Ovary (tissue), 9 donors: ENCODE results near the gene LCN10. TPM values are rescaled to one million over a fixed set of nuclear protein-coding genes. Genes with fewer than 3 reads are reported as not detected.

ENCODE experiments used
- DNase-seq, 5 donors: peaks; one replicate each; pipeline ENCODE4 v3.0.0-alpha.2; 2019 to 2020
- H3K27ac ChIP-seq, 2 donors: fragments of 200-600 bp; one replicate each; pipeline versions ENCODE4 v1.5.1 to v1.8.0; 2019 to 2022
- H3K27me3 ChIP-seq: fragments of 200-600 bp; one replicate; pipeline ENCODE4 v1.8.0; 2022
- H3K36me3 ChIP-seq: fragments of 200-600 bp; sonication (generic); one replicate; pipeline ENCODE4 v1.5.1; 2019
- H3K4me1 ChIP-seq: one replicate; pipeline ENCODE4 v1.8.1; 2013; ENCODE audit warnings: mild to moderate bottlenecking, moderate library complexity; ENCODE audit not compliant: insufficient read depth
- H3K4me3 ChIP-seq: fragments of 200-600 bp; sonication (generic); one replicate; pipeline ENCODE4 v1.5.1; 2017
- H3K9me3 ChIP-seq, 2 donors: fragments of 200-600 bp in 1 of 2; sonication (generic) in 1 of 2; one replicate each; pipeline versions ENCODE4 v1.5.1 to v1.8.1; 2013 to 2019; ENCODE audit warnings: mild to moderate bottlenecking in 1 of 2, moderate library complexity in 1 of 2
- EP300 ChIP-seq: sonication (generic); formaldehyde crosslinking; IDR thresholded peaks from one replicate; pipeline ENCODE4 v1.6.1; 2017; ENCODE audit warnings: antibody characterized with exemption
- POLR2A ChIP-seq: fragments of 450-650 bp; IDR thresholded peaks from one replicate; pipeline ENCODE4 v1.6.1; 2017; ENCODE audit warnings: antibody characterized with exemption, mild to moderate bottlenecking, moderate library complexity
- WGBS, 3 donors: extraction: QIAGEN DNeasy Blood & Tissue Kit in 1 of 3; methylation state at CpG; one replicate each; pipeline versions ENCODE4 v1.1.5 to v1.1.7; 2013 to 2017; 5-methylcytosine and 5-hydroxymethylcytosine counted together
- intact Hi-C, 4 donors: fragments of 100-400 bp; cut with DNase I; formaldehyde crosslinking; loops; one replicate each; pipeline versions ENCODE4 v1.11.0 to v1.15.1; 2022 to 2023
- polyA plus RNA-seq, 2 donors: library from polyadenylated mRNA; stranded (reverse); fragments of 200-250 nt in 1 of 2; fragments of 350-450 nt in 1 of 2; fragmentation: Illumina TruSeq in 1 of 2; extraction: RNeasy Lipid Tissue Mini Kit (QIAGEN cat#74804) in 1 of 2; gene quantifications; one replicate each; pipeline ENCODE4 v1.2.3, GENCODE V29; 2013 to 2014
- total RNA-seq, 7 donors: library from RNA; depleted of rRNA in 2 of 7; stranded (reverse); fragments of >200 nt in 2 of 7; fragmentation: NEBNext Ultra II Directional in 3 of 7; extraction: Animal tissue kit (Norgen Biotek cat#: 25700) in 3 of 7; gene quantifications; one replicate each; pipeline versions ENCODE4 v1.1.0 to v1.2.4, GENCODE V29; 2016 to 2023
- TF ChIP-seq, protein P1 (sequence below), 3 donors: fragments of 450-650 bp in 2 of 3; fragments of 200-600 bp in 1 of 3; IDR thresholded peaks; one replicate each; pipeline versions ENCODE4 v1.5.1 to v1.8.0; 2016 to 2022; ENCODE audit warnings: antibody characterized with exemption in 3 of 3, mild to moderate bottlenecking in 1 of 3
- donor health status: DM: no; HTN: no; CAD: no; lungs with moderate emphysema.
- donor health status: DM: no; HTN: no; CAD: no.
- donor health status: Bipolar disorder and iron deficiency.
- donor health status: DM: yes; HTN: yes; CAD: no.
- donor health status: DM: no; HTN: no; CAD: no.
- donor health status: DM: yes; HTN: yes; CAD: no.

LCN10 gene
- total and polyA plus RNA-seq, 9 donors, result 1.4 to 45.4 (median 4.5) TPM

DNA sequence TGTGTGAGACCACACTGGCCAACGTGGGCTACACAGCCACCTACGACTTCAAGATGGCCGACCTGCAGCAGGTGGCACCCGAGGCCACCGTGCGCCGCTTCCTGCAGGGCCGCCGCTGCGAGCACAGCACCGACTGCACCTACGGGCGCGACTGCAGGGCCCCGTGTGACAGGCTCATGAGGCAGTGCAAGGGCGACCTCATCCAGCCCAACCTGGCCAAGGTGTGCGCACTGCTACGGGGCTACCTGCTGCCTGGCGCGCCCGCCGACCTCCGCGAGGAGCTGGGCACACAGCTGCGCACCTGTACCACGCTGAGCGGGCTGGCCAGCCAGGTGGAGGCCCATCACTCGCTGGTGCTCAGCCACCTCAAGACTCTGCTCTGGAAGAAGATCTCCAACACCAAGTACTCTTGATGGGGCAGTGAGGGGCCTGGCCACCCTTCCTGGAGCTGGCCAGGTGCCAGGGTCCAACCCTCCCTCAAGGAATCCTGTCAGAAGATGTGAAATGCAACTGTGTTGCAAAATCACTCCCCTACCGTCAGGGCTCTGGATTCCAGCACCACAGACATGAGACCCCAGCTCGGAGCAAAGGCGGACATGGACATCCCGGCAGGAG, 19.3 kb downstream of the LCN10 start:
- H3K27ac ChIP-seq, result no peak overlapping the region
- H3K9me3 ChIP-seq, result no peaks in the 10 kb centered on the region
- H3K27me3 ChIP-seq, result no peaks in the 10 kb centered on the region
- H3K4me1 ChIP-seq, result peaks cover 11% of the 10 kb centered on the region
- no peak overlapping the region for H3K4me3 ChIP-seq
- TF ChIP-seq POLR2A (no peak), EP300 (no peak)
- TF ChIP-seq, protein P1, sequence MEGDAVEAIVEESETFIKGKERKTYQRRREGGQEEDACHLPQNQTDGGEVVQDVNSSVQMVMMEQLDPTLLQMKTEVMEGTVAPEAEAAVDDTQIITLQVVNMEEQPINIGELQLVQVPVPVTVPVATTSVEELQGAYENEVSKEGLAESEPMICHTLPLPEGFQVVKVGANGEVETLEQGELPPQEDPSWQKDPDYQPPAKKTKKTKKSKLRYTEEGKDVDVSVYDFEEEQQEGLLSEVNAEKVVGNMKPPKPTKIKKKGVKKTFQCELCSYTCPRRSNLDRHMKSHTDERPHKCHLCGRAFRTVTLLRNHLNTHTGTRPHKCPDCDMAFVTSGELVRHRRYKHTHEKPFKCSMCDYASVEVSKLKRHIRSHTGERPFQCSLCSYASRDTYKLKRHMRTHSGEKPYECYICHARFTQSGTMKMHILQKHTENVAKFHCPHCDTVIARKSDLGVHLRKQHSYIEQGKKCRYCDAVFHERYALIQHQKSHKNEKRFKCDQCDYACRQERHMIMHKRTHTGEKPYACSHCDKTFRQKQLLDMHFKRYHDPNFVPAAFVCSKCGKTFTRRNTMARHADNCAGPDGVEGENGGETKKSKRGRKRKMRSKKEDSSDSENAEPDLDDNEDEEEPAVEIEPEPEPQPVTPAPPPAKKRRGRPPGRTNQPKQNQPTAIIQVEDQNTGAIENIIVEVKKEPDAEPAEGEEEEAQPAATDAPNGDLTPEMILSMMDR (IDR thresholded peaks at IDR 0.05), result no peak
- no peaks in the 10 kb centered on the region for H3K36me3 ChIP-seq
- WGBS, 3 donors, result 86 to 90% (median 89%) methylated on average over 25 to 32 of the region's 32 CpGs
- DNase-seq, result no peak
- intact Hi-C loops, result no loop called here

DNA sequence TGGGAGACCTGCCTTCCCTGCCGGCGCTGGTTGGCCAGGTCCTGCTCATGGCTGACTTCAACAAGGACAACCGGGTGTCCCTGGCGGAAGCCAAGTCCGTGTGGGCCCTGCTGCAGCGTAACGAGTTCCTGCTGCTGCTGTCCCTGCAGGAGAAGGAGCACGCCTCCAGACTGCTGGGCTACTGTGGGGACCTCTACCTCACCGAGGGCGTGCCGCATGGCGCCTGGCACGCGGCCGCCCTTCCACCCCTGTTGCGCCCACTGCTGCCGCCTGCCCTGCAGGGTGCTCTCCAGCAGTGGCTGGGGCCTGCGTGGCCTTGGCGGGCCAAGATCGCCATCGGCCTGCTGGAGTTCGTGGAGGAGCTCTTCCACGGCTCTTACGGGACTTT, 19.8 kb downstream of the LCN10 start:
- Histone ChIP-seq H3K36me3 (no peaks in the 10 kb centered on the region), H3K27me3 (no peaks in the 10 kb centered on the region), H3K4me3 (no peak overlapping the region), H3K27ac (no peak overlapping the region), H3K4me1 (peaks cover 10% of the 10 kb centered on the region), H3K9me3 (no peaks in the 10 kb centered on the region)
- TF ChIP-seq POLR2A (no peak), EP300 (no peak)
- TF ChIP-seq, protein P1 (IDR thresholded peaks at IDR 0.05), result no peak
- no peak for DNase-seq
- WGBS, 3 donors, result 79 to 82% (median 80%) methylated on average over 17 to 24 of the region's 24 CpGs
- intact Hi-C loops, result no loop called here

DNA sequence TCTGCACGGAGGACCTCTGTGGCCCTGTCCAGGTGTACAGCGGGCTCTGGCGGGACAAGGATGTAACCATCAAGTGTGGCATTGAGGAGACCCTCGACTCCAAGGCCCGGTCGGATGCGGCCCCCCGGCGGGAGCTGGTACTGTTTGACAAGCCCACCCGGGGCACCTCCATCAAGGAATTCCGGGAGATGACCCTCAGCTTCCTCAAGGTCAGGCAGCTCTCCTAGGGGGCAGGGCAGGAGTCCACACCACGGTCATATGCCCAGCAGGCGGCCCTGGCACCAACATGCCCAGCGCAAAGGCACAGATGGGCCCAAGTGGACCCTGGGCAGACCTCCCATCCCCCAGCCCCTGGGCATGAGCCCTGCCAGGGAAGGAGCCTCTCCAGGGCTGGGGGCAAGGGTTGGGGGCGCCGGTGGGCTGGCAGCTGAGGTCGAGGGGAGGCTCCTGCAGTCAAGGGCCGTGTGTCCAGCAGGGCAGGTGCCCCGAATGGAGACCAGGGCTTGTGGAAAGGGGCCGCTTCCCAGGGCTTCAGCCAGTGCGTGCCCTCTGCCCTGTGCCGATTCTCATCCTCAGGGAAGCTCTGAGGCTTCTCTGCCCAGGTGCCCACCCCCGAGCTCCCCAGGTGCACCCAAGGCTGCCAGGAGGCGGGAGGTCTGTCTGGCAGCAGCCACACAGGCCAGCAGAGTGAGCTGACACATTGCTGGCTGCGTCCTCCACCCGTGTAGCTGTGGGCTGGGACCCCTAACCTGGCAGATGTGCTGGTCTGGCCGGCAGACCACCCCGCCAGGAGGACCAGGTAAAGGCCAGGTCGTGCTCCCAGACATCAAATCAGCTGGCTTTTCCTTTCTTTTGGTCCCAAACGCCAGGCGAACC, 20.4 kb downstream of the LCN10 start:
- intact Hi-C loops, result no loop called here
- Histone ChIP-seq H3K9me3 (no peaks in the 10 kb centered on the region), H3K27ac (no peak overlapping the region), H3K4me1 (peaks cover 10% of the 10 kb centered on the region), H3K36me3 (no peaks in the 10 kb centered on the region), H3K27me3 (no peaks in the 10 kb centered on the region), H3K4me3 (no peak overlapping the region)
- WGBS, 3 donors, result 68 to 77% (median 76%) methylated on average over 25 to 31 of the region's 31 CpGs
- TF ChIP-seq EP300 (no peak), POLR2A (no peak)
- TF ChIP-seq, protein P1 (IDR thresholded peaks at IDR 0.05), result no peak
- DNase-seq, result no peak

DNA sequence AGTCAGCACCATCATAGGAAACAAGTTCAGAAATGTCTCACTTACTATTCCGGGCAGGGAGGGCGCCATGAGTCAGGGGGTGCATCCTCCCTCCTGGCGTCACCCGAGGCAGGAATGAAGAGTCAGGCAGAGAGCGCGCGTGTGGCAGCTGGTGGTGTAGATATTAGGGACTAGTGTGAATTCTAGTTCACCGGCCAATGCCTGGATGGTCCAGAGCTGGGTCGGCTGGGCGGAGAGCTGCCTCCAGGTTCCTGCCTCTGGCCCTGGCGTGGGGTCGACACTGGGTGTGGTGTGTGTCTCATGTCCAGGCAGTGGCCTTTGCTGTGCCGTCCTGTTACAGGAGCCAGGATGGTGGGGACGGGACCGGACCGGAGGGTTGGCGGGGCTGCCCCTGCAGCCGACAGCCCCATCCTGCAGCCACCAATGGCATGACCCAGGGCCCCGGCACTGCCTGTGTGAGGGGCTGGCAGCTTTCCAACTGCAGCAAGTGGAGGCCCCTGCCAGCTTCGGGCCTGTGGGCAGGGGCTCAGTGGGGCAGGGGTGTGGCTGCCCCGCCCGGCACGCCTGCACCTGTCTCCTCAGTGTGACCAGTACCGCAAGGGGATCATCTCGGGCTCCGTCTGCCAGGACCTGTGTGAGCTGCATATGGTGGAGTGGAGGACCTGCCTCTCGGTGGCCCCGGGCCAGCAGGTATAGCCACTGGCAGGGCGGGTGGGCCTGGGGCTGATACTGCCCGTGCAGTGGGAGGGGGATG, 21.2 kb downstream of the LCN10 start:
- H3K9me3 ChIP-seq, result no peaks in the 10 kb centered on the region
- 74 to 79% (median 77%) methylated on average over 25 to 30 of the region's 30 CpGs for WGBS, 3 donors
- H3K27me3 ChIP-seq, result no peaks in the 10 kb centered on the region
- peak overlapping the region in 1 of 2 donors; percentile 15 for H3K27ac ChIP-seq
- no peak for DNase-seq
- TF ChIP-seq POLR2A (no peak), EP300 (no peak)
- TF ChIP-seq, protein P1 (IDR thresholded peaks at IDR 0.05), result no peak
- no peak overlapping the region for H3K4me3 ChIP-seq
- H3K36me3 ChIP-seq, result no peaks in the 10 kb centered on the region
- H3K4me1 ChIP-seq, result peaks cover 5% of the 10 kb centered on the region
- intact Hi-C loops, result no loop called here
